Esophagus muscularis mucosa (tissue), 4 donors: ENCODE results near the gene NAA50. TPM values are rescaled to one million over a fixed set of nuclear protein-coding genes. Genes with fewer than 3 reads are reported as not detected.

Source experiments
- DNase-seq: peaks from one replicate; pipeline ENCODE4 v3.0.0-alpha.2; 2017; ENCODE audit errors: extremely low spot score
- H3K27ac ChIP-seq, 4 donors: fragments of 200-600 bp; sonication (generic); replicated peaks in 1 of 4; 1 replicate in 3 of 4; 2 replicates in 1 of 4; pipeline ENCODE4 v1.5.1; 2016 to 2019; ENCODE audit warnings: mild to moderate bottlenecking in 1 of 4
- H3K27me3 ChIP-seq, 4 donors: fragments of 200-600 bp; sonication (generic); one replicate each; pipeline versions ENCODE4 v1.5.1 to v1.6.0; 2016 to 2019
- H3K36me3 ChIP-seq, 4 donors: fragments of 200-600 bp; sonication (generic); one replicate each; pipeline ENCODE4 v1.5.1; 2016 to 2019
- H3K4me1 ChIP-seq, 4 donors: fragments of 200-600 bp; sonication (generic); one replicate each; pipeline ENCODE4 v1.5.1; 2016 to 2019
- H3K4me3 ChIP-seq, 4 donors: fragments of 200-600 bp; sonication (generic); 1 replicate in 2 of 4; 2 replicates in 2 of 4; pipeline ENCODE4 v1.5.1; 2016 to 2019; ENCODE audit warnings: mild to moderate bottlenecking in 4 of 4, moderate library complexity in 1 of 4
- H3K9me3 ChIP-seq, 4 donors: fragments of 200-600 bp; sonication (generic); 1 replicate in 3 of 4; 2 replicates in 1 of 4; pipeline ENCODE4 v1.5.1; 2016 to 2019
- EP300 ChIP-seq: sonication (generic); formaldehyde crosslinking; IDR thresholded peaks from one replicate; pipeline ENCODE4 v1.6.1; 2017; ENCODE audit warnings: antibody characterized with exemption
- POLR2A ChIP-seq: fragments of 450-650 bp; IDR thresholded peaks from one replicate; pipeline ENCODE4 v1.6.1; 2017; ENCODE audit warnings: antibody characterized with exemption, moderate library complexity, mild to moderate bottlenecking, low read depth
- POLR2AphosphoS5 ChIP-seq, 2 donors: sonication (generic); formaldehyde crosslinking; IDR thresholded peaks; one replicate each; pipeline ENCODE4 v1.6.1; 2017; ENCODE audit warnings: antibody characterized with exemption in 2 of 2
- WGBS: methylation state at CpG from one replicate; pipeline ENCODE4 v1.1.5; 2018; 5-methylcytosine and 5-hydroxymethylcytosine counted together
- intact Hi-C: fragments of 100-400 bp; cut with DNase I; formaldehyde crosslinking; loops from one replicate; pipeline ENCODE4 v1.15.1; 2023
- total RNA-seq, 4 donors: library from RNA; depleted of rRNA; stranded (reverse); fragments of >200 nt; gene quantifications; one replicate each; pipeline versions ENCODE4 v1.1.0 to v1.2.1, GENCODE V29; 2016
- TF ChIP-seq, protein P1 (sequence below), 3 experiments: fragments of 200-600 bp in 2 of 3; fragments of 450-650 bp in 1 of 3; sonication (generic) in 2 of 3; IDR thresholded peaks; one replicate each; pipeline ENCODE4 v1.5.1; 2017 to 2019; ENCODE audit warnings: antibody characterized with exemption in 3 of 3, mild to moderate bottlenecking in 2 of 3, moderate library complexity in 1 of 3

Gene NAA50
- 100 to 1,000 TPM in 3 of 4 donors, 10 to 100 TPM in 1; 98.0 to 153 (median 119) TPM for total RNA-seq

DNA sequence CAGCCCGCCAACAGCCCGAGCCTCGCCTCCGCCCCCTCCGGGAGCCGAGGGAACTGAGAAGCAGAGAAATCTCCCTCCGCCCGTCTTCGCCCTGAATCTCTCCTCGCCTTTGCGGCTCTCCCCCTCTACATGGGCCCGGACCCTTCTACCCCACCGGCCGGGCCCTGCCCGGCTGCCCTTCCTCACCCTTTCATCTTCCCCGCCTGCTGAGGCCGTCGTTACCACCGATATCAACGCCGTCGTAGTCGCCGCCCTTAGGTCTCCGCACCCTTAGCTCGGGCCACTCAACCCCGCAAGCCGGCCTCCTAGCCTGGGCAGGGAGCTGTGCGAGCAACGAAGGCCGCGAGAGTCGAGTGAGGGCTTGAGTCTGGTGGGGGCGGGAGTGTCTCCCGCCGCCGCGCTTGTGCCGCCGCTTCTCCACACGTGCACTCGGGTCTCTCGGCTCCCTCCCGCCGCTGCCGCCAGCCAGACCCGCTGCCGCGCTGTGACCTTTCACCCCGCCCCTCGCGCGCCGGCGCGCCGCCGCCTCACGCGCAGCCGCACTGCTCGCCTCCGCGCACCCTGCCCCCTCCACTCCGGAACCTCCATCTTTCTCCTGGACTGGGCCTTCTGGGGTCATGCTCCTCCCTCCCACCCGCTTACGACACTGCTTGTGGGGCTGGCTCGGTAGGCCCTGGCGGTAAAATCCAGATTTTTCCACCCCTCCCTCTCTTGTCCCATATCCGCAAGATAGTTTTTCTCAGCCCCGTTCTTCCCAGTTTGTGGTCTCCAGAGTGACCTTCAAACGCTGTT, at the start of gene NAA50:
NAA50 (minus strand) TSS at position 494 of the 792 bp plus-strand sequence; CDS start at position 194, 300 bp downstream.
- H3K27ac ChIP-seq, result peak within 1 kb of the TSS; percentile 93 to 97 (median 96)
- under 1% methylated on average over 45 of the region's 72 CpGs for WGBS
- H3K4me1 ChIP-seq, result peaks cover 32 to 69% (median 60%) of the 10 kb centered on the region in 4 donors
- DNase-seq, result peak; percentile 97
- H3K27me3 ChIP-seq, result no peaks in the 10 kb centered on the region
- H3K4me3 ChIP-seq, result peak within 1 kb of the TSS; percentile 67 to 96 (median 88)
- intact Hi-C loops, result loop anchor here (2.0 to 5.0 kb wide), 3 partner anchors 49 to 254 kb away; partner anchors contain the start of gene USF3
- H3K9me3 ChIP-seq, result no peaks in the 10 kb centered on the region
- no peak for TF ChIP-seq EP300
- TF ChIP-seq, protein P1, sequence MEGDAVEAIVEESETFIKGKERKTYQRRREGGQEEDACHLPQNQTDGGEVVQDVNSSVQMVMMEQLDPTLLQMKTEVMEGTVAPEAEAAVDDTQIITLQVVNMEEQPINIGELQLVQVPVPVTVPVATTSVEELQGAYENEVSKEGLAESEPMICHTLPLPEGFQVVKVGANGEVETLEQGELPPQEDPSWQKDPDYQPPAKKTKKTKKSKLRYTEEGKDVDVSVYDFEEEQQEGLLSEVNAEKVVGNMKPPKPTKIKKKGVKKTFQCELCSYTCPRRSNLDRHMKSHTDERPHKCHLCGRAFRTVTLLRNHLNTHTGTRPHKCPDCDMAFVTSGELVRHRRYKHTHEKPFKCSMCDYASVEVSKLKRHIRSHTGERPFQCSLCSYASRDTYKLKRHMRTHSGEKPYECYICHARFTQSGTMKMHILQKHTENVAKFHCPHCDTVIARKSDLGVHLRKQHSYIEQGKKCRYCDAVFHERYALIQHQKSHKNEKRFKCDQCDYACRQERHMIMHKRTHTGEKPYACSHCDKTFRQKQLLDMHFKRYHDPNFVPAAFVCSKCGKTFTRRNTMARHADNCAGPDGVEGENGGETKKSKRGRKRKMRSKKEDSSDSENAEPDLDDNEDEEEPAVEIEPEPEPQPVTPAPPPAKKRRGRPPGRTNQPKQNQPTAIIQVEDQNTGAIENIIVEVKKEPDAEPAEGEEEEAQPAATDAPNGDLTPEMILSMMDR (IDR thresholded peaks at IDR 0.05), result peak in 1 of 3 experiments; percentile 25
- TF ChIP-seq POLR2A, result peak; percentile 55
- TF ChIP-seq POLR2AphosphoS5 (IDR thresholded peaks at IDR 0.05), result peak; percentile 75 to 83
- H3K36me3 ChIP-seq, result no peaks in the 10 kb centered on the region

DNA sequence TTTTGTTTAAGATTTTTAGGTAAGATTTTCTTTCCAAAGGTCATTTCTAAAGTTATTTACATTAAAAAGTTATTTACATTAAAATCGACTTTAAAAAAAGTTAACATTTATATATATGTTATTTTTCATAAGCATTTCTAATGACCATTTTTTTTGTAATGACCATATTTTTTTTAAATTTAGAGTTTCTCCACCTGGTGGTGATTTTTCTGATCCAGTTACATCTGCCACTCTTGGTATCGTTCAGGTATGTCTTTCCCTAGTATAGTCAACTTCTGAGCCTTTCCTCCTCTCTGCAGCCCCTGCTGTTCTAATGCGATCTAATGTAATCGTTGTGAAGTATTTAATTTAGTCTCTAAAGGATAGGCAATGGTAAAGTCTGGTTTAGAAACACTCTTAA, 49.6 kb upstream of the NAA50 start:
- intact Hi-C loops, result no loop called here
- WGBS, result 85% methylated on average over 4 of the region's 4 CpGs
- TF ChIP-seq POLR2A (no peak), POLR2AphosphoS5 (IDR thresholded peaks at IDR 0.05) (no peak), EP300 (no peak)
- TF ChIP-seq, protein P1 (IDR thresholded peaks at IDR 0.05), result no peak
- peaks cover 17 to 84% (median 61%) of the 10 kb centered on the region in 4 donors for H3K36me3 ChIP-seq
- DNase-seq, result no peak
- H3K9me3 ChIP-seq, result no peaks in the 10 kb centered on the region
- no peak overlapping the region for H3K4me3 ChIP-seq
- no peaks in the 10 kb centered on the region for H3K27me3 ChIP-seq
- no peak overlapping the region for H3K27ac ChIP-seq
- no peaks in the 10 kb centered on the region for H3K4me1 ChIP-seq

DNA sequence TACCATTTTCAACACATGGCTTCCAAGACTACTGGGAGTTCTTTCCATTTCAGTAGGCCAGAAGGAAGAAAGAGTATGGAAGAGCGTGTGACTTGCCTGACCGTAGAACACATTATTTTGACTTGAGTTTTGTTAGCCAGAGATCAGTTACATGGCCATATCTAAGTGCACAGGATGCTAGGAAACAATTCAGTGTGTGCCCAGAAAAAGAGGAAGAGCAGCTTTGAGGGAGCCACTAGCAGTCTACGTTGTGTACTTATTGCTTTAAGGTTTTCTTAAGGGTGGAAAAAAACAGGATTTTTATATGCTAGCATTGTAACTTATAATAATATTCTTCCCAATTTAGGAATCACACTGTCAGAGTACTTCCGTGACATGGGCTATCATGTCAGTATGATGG, 48.5 kb upstream of the NAA50 start:
- intact Hi-C loops, result no loop called here
- H3K4me1 ChIP-seq, result no peaks in the 10 kb centered on the region
- peaks cover 17 to 83% (median 61%) of the 10 kb centered on the region in 4 donors for H3K36me3 ChIP-seq
- 87% methylated on average over 4 of the region's 4 CpGs for WGBS
- no peak for TF ChIP-seq EP300
- TF ChIP-seq, protein P1 (IDR thresholded peaks at IDR 0.05), result no peak
- no peak for TF ChIP-seq POLR2AphosphoS5 (IDR thresholded peaks at IDR 0.05)
- TF ChIP-seq POLR2A, result no peak
- H3K27me3 ChIP-seq, result no peaks in the 10 kb centered on the region
- no peak overlapping the region for H3K4me3 ChIP-seq
- DNase-seq, result no peak
- H3K27ac ChIP-seq, result no peak overlapping the region
- H3K9me3 ChIP-seq, result no peaks in the 10 kb centered on the region

- peaks cover 22 to 82% (median 62%) of the 10 kb centered on the region in 4 donors for H3K36me3 ChIP-seq
- no peaks in the 10 kb centered on the region for H3K27me3 ChIP-seq
- no peak overlapping the region for H3K4me3 ChIP-seq
- TF ChIP-seq POLR2A (no peak), EP300 (no peak), POLR2AphosphoS5 (IDR thresholded peaks at IDR 0.05) (no peak)
- TF ChIP-seq, protein P1 (IDR thresholded peaks at IDR 0.05), result no peak
- H3K4me1 ChIP-seq, result no peaks in the 10 kb centered on the region
- DNase-seq, result no peak
- H3K27ac ChIP-seq, result no peak overlapping the region
- intact Hi-C loops, result no loop called here
- no peaks in the 10 kb centered on the region for H3K9me3 ChIP-seq
Observed at GRCh38 chr3:113791381-113791780, 45.3 kb upstream of the NAA50 start.
